T follicular helper cell (primary cell): ENCODE measurements around the gene LAMTOR3.
"Not testable (repeated sequence)": the region's sequence is repeated elsewhere in the genome, so short reads cannot be mapped to it uniquely, and the experiment has no call there.

ENCODE experiments used
- DNase-seq: peaks from one replicate; pipeline ENCODE4 v3.0.0-alpha.2; 2020; ENCODE audit warnings: low read depth

Gene LAMTOR3

DNA sequence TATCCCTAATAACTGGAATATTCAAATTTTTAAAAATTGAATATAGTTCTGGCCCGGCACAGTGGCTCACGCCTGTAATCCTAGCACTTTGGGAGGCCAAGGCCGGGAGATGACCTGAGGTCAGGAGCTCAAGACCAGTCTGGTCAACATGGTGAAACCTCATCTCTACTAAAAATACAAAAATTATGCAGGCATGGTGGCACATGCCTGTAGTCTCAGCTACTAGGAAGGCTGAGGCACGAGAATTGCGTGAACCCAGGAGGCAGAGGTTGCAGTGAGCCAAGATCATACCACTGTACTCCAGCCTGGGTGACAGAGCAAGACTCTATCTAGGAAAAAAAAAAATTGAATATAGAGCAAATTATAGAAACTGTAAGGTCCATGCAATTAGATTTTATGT is 64.2 kb downstream of the LAMTOR3 start:
- not testable (repeated sequence) for DNase-seq

DNA sequence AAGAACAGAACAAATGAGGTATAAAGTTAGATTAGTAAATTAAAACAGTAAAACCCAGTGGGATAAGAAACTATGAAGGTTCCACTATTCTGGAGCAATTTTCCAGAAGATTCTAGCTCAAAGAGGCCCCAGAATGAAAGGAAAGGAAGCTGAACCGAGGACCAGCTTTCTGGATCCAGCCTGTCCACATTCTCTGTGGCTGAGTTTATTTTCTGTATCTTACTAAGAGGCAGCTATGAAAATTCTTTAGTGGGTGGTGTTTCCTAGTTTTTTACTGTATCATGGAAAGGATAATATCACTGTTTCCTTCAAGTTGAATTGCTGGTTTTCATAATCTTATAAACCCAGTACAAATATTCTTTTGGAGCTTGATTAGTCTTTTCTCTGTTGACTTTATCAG is 65.8 kb downstream of the LAMTOR3 start:
- no peak for DNase-seq
